Measurements from ENCODE around the gene SKIC8.

SKIC8 gene

GRCh38 chr15:78325092-78325843 lies 25.9 kb upstream of the SKIC8 start:
- TF ChIP-seq TAF1 (IDR thresholded peaks at IDR 0.05; ENCODE audit: borderline replicate concordance, insufficient read depth, low read length) = no peak
- no peak for TF ChIP-seq FOXP2 (optimal IDR thresholded peaks at IDR 0.05; ENCODE audit: borderline replicate concordance, extremely low read depth, extremely low read length, insufficient read depth)
- no peak for TF ChIP-seq POLR2AphosphoS5 (IDR thresholded peaks at IDR 0.05; ENCODE audit: low read depth, low read length)
- no peak for TF ChIP-seq SIN3A (IDR thresholded peaks at IDR 0.05; ENCODE audit: borderline replicate concordance, insufficient read depth, low read length)
- no peak for TF ChIP-seq REST (IDR thresholded peaks at IDR 0.05; ENCODE audit: insufficient read depth in 1 of 2, low read depth in 2 of 2, low read length in 2 of 2)

DNA sequence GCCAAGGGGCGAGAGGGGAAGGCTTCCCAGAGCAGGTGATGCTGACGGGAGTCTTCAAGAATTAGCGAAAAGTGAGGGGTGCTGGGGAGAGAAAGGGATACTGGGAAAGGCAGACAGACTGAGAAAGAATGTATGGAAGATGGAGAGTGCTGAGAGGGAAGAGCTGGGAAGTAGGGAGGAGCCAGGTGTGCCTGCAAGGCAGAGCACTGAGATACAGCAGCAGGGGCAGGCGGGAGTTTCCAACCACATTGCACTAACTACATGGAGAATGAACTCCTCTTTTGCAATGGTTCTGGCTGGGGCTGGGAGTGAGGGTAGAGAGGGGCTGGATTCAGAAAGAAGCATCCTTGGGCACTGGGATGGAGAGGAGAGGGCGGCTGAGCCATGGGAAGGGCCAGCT lies 24.7 kb upstream of the SKIC8 start:
- TF ChIP-seq SIN3A (IDR thresholded peaks at IDR 0.05; ENCODE audit: borderline replicate concordance, insufficient read depth, low read length) (no peak), POLR2AphosphoS5 (IDR thresholded peaks at IDR 0.05; ENCODE audit: low read depth, low read length) (no peak), TAF1 (IDR thresholded peaks at IDR 0.05; ENCODE audit: borderline replicate concordance, insufficient read depth, low read length) (no peak), FOXP2 (optimal IDR thresholded peaks at IDR 0.05; ENCODE audit: borderline replicate concordance, extremely low read depth, extremely low read length, insufficient read depth) (no peak), REST (IDR thresholded peaks at IDR 0.05; ENCODE audit: insufficient read depth in 1 of 2, low read depth in 2 of 2, low read length in 2 of 2) (no peak)

DNA sequence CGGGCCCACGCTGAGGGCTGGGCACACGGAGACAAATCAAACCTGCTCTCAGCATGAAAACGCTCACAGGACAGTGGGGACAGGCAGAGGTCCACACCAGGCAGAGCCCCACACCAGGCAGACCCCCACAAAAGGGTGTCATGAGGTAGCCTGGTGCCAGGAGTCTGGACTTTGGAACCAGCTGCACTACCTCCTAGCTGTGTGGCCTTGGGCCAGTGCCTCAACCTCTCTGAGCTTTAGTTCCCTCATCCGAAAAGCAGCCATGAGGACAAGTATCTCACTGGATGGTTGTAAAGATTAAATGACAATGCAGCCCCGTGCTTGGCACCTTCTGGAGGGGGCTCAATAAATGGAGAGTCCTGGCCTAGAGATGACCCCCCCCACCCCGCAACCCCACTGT lies 24.3 kb upstream of the SKIC8 start:
- no peak for TF ChIP-seq POLR2AphosphoS5 (IDR thresholded peaks at IDR 0.05; ENCODE audit: low read depth, low read length)
- no peak for TF ChIP-seq TAF1 (IDR thresholded peaks at IDR 0.05; ENCODE audit: borderline replicate concordance, insufficient read depth, low read length)
- no peak for TF ChIP-seq FOXP2 (optimal IDR thresholded peaks at IDR 0.05; ENCODE audit: borderline replicate concordance, extremely low read depth, extremely low read length, insufficient read depth)
- TF ChIP-seq REST (IDR thresholded peaks at IDR 0.05; ENCODE audit: insufficient read depth in 1 of 2, low read depth in 2 of 2, low read length in 2 of 2) = no peak
- TF ChIP-seq SIN3A (IDR thresholded peaks at IDR 0.05; ENCODE audit: borderline replicate concordance, insufficient read depth, low read length) = no peak

DNA sequence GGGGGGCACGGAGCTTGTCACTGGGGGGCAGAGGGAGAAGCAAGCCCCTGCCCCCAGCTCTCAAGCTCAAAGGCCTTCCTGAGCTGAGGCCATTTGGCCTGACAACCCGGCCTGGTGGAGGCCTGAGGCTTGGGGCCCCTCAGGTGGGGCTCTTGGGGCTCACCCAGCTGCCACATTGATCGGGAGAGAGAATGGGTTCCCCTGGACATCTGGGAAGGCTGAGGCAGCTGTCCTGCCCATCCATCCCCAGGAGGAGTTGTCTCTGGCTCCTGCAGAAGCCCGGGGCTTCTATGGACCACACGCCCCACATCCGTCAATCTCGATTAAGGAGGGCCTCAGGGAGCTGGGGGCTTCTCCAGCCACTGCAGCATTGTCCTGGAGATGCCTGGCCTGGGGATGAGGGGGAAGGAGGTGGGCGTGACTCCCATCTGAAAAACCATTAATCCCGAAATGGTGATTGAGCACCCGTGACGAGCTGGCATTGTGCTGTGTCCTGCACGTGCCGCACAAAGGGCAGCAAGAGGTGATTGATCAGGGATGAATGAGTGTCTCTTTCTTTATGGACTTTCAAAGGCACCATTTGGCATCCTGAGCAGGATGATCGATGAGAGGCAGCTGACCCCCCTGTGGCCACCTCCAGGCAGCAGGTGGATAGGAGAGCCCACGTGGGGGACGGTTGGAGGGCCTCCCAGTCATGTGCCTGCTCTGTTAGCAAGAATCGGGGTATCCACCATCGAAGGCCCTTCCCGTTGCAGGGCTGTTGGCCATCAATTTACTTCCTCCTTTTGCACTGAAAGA lies 23.5 kb upstream of the SKIC8 start:
- TF ChIP-seq SIN3A (IDR thresholded peaks at IDR 0.05; ENCODE audit: borderline replicate concordance, insufficient read depth, low read length) = no peak
- TF ChIP-seq TAF1 (IDR thresholded peaks at IDR 0.05; ENCODE audit: borderline replicate concordance, insufficient read depth, low read length) = peak; percentile 2; the same call in 1 of the 2 replicates
- TF ChIP-seq FOXP2 (optimal IDR thresholded peaks at IDR 0.05; ENCODE audit: borderline replicate concordance, extremely low read depth, extremely low read length, insufficient read depth) = no peak
- TF ChIP-seq POLR2AphosphoS5 (IDR thresholded peaks at IDR 0.05; ENCODE audit: low read depth, low read length) = no peak
- no peak for TF ChIP-seq REST (IDR thresholded peaks at IDR 0.05; ENCODE audit: insufficient read depth in 1 of 2, low read depth in 2 of 2, low read length in 2 of 2)

Measured in PFSK-1 (cell line).